Lung (tissue), 12 donors: ENCODE measurements around the gene GARNL3. TPM values are rescaled to one million over a fixed set of nuclear protein-coding genes. Genes with fewer than 3 reads are reported as not detected.

ENCODE experiments used
- ATAC-seq: fragments of 200-7000 bp; cut with Tn5 transposase; one replicate; pipeline ENCODE4 v1.9.1; 2020; ENCODE audit warnings: moderate number of reproducible peaks; ENCODE audit not compliant: insufficient read depth, low FRiP score
- DNase-seq, 3 donors: peaks; one replicate each; pipeline ENCODE4 v3.0.0-alpha.2; 2013 to 2017
- H3K27ac ChIP-seq, 2 donors: one replicate each; pipeline ENCODE4 v1.5.1; 2013; ENCODE audit warnings: mild to moderate bottlenecking in 2 of 2, moderate library complexity in 2 of 2, control low read depth in 1 of 2, inconsistent platforms in 1 of 2, low read depth in 1 of 2, low read length in 1 of 2
- H3K27me3 ChIP-seq, 3 donors: one replicate each; pipeline ENCODE4 v1.5.1; 2013; ENCODE audit warnings: low read length in 2 of 3; ENCODE audit not compliant: control insufficient read depth in 3 of 3, insufficient read depth in 3 of 3
- H3K36me3 ChIP-seq, 4 donors: one replicate each; pipeline ENCODE4 v1.5.1; 2013; ENCODE audit warnings: low read length in 4 of 4, mild to moderate bottlenecking in 1 of 4, moderate library complexity in 1 of 4; ENCODE audit not compliant: control insufficient read depth in 4 of 4, insufficient read depth in 4 of 4
- H3K4me1 ChIP-seq, 5 donors: one replicate each; pipeline ENCODE4 v1.5.1; 2013; ENCODE audit warnings: low read length in 5 of 5, mild to moderate bottlenecking in 2 of 5, moderate library complexity in 1 of 5; ENCODE audit not compliant: control insufficient read depth in 5 of 5, insufficient read depth in 5 of 5
- H3K4me3 ChIP-seq: one replicate; pipeline ENCODE4 v1.5.1; 2013; ENCODE audit warnings: mild to moderate bottlenecking, control low read depth, moderate library complexity
- H3K9ac ChIP-seq, 2 donors: one replicate each; pipeline ENCODE4 v1.5.1; 2013; ENCODE audit warnings: low read length in 2 of 2, control low read depth in 1 of 2; ENCODE audit not compliant: insufficient read depth in 1 of 2
- H3K9me3 ChIP-seq, 4 donors: one replicate each; pipeline ENCODE4 v1.5.1; 2013; ENCODE audit warnings: low read length in 3 of 4, mild to moderate bottlenecking in 1 of 4, moderate library complexity in 1 of 4; ENCODE audit not compliant: control insufficient read depth in 4 of 4, insufficient read depth in 3 of 4
- WGBS, 2 donors: extraction: QIAGEN DNeasy Blood & Tissue Kit; methylation state at CpG; one replicate each; pipeline ENCODE4 v1.1.7; 2013; 5-methylcytosine and 5-hydroxymethylcytosine counted together
- polyA plus RNA-seq, 2 donors: library from polyadenylated mRNA; stranded (reverse); fragments of 200-250 nt; gene quantifications; one replicate each; pipeline ENCODE4 v1.2.1, GENCODE V29; 2013
- total RNA-seq, 2 donors: library from RNA; depleted of rRNA in 1 of 2; stranded (reverse); fragments of >200 nt in 1 of 2; gene quantifications; one replicate each; pipeline ENCODE4 v1.2.1, GENCODE V29; 2014 to 2021
- TF ChIP-seq, protein P1 (sequence below): IDR thresholded peaks from 2 replicates; pipeline ENCODE4 v1.5.1; 2012; ENCODE audit warnings: mild to moderate bottlenecking; ENCODE audit errors: control extremely low read depth, extremely low read depth
- donor health status: control.
- donor health status: control.
- donor health status: Bipolar disorder and iron deficiency.
- donor health status: healthy.
- donor health status: DM: yes; HTN: yes; CAD: no.

The GARNL3 gene
- total and polyA plus RNA-seq, 4 donors = 1.5 to 31.1 (median 4.4) TPM

DNA sequence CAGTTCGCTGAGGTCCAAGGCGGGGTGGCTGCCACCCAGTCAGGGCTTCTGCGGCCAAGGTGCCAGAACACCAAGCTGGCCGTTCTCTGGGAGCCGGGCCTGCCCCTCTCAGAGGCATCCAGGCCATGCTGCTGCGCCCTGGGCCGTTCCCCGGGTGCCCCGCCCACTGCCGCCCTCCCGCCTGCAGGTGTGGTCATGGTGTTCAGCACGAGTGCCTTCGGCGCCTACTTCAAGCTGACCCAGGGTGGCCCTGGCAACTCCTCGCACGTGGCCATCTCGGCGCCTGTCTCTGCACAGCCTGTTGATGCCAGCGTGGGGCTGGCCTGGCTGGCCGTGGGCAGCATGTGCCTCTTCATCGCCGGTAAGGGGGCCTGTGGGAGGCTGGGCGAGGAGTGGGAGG, 140.1 kb downstream of the GARNL3 start:
- Histone ChIP-seq H3K27ac (no peak overlapping the region), H3K4me3 (no peak overlapping the region), H3K9me3 (no peaks in the 10 kb centered on the region), H3K9ac (no peak overlapping the region), H3K4me1 (peaks cover 0 to 3% (median 0%) of the 10 kb centered on the region in 5 donors), H3K27me3 (no peaks in the 10 kb centered on the region), H3K36me3 (peaks cover 0 to 38% (median 22%) of the 10 kb centered on the region in 4 donors)
- DNase-seq (no peak), ATAC-seq (no peak)
- TF ChIP-seq, protein P1, sequence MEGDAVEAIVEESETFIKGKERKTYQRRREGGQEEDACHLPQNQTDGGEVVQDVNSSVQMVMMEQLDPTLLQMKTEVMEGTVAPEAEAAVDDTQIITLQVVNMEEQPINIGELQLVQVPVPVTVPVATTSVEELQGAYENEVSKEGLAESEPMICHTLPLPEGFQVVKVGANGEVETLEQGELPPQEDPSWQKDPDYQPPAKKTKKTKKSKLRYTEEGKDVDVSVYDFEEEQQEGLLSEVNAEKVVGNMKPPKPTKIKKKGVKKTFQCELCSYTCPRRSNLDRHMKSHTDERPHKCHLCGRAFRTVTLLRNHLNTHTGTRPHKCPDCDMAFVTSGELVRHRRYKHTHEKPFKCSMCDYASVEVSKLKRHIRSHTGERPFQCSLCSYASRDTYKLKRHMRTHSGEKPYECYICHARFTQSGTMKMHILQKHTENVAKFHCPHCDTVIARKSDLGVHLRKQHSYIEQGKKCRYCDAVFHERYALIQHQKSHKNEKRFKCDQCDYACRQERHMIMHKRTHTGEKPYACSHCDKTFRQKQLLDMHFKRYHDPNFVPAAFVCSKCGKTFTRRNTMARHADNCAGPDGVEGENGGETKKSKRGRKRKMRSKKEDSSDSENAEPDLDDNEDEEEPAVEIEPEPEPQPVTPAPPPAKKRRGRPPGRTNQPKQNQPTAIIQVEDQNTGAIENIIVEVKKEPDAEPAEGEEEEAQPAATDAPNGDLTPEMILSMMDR = no peak
- WGBS, 2 donors = 95 to 96% methylated on average over 21 to 23 of the region's 23 CpGs

DNA sequence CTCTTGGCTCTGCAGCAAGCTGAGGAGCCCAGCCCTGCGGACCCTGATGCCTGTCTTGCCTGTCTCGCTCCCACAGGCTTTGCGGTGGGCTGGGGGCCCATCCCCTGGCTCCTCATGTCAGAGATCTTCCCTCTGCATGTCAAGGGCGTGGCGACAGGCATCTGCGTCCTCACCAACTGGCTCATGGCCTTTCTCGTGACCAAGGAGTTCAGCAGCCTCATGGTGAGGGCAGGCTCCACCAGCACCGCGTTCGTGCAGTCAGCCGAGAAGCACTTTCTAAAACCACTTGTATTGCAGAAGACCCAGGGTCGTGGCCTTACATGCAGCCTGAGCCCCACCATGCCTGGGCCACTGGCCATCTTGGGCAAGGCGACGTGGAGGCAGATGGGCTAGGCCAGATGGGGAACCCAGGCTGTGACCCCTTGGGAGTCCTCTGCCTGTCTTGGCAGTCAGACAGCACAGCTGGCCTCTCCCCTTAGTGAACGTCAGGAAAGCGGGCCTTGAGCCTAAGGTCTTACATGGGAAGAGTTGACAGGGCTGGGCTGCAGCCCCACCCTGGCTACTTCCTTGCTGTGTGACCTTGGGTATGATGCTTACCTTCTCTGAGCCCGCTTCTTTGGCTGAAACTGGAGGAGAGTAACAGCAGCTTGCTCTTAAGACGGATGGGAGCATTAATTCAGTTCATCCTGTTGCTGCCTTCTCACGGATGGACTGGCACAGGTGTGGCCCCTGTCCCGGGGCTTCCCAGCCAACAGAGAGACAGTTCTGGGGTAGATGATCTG, 141.0 kb downstream of the GARNL3 start:
- H3K4me3 ChIP-seq = no peak overlapping the region
- H3K27me3 ChIP-seq = no peaks in the 10 kb centered on the region
- DNase-seq (no peak), ATAC-seq (no peak)
- H3K9ac ChIP-seq = no peak overlapping the region
- TF ChIP-seq, protein P1 = no peak
- peaks cover 0 to 38% (median 22%) of the 10 kb centered on the region in 4 donors for H3K36me3 ChIP-seq
- no peaks in the 10 kb centered on the region for H3K9me3 ChIP-seq
- H3K27ac ChIP-seq = no peak overlapping the region
- H3K4me1 ChIP-seq = peaks cover 0 to 3% (median 0%) of the 10 kb centered on the region in 5 donors
- 91 to 96% methylated on average over 20 of the region's 20 CpGs for WGBS, 2 donors

DNA sequence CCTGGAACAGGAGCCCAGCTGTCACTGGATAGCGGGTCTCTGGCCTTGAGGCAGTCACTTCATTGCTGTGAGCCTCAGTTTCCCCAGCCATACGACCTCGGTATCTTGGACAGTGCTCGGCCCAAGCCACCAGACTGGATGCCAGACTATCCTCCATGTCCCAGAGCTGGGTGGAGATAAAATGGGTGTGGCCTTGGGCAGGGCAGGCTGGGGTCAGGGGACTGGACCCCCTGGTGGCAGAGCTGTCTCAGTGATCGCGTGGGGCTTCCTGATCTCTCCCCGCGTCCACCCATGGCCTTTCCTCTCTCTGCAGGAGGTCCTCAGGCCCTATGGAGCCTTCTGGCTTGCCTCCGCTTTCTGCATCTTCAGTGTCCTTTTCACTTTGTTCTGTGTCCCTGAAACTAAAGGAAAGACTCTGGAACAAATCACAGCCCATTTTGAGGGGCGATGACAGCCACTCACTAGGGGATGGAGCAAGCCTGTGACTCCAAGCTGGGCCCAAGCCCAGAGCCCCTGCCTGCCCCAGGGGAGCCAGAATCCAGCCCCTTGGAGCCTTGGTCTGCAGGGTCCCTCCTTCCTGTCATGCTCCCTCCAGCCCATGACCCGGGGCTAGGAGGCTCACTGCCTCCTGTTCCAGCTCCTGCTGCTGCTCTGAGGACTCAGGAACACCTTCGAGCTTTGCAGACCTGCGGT, 142.4 kb downstream of the GARNL3 start:
- 86 to 94% methylated on average over 13 of the region's 13 CpGs for WGBS, 2 donors
- H3K4me3 ChIP-seq = no peak overlapping the region
- ATAC-seq = no peak
- H3K36me3 ChIP-seq = peaks cover 0 to 35% (median 21%) of the 10 kb centered on the region in 4 donors
- TF ChIP-seq, protein P1 = no peak
- H3K4me1 ChIP-seq = peaks cover 0 to 3% (median 0%) of the 10 kb centered on the region in 5 donors
- no peaks in the 10 kb centered on the region for H3K27me3 ChIP-seq
- no peaks in the 10 kb centered on the region for H3K9me3 ChIP-seq
- H3K27ac ChIP-seq = no peak overlapping the region
- H3K9ac ChIP-seq = no peak overlapping the region
- DNase-seq = no peak
